GM23338 (cell line): ENCODE results near the gene TAF1A. TPM values are rescaled to one million over a fixed set of nuclear protein-coding genes. Genes with fewer than 3 reads are reported as not detected.

Source experiments
- ATAC-seq: fragments of 200-7000 bp; cut with Tn5 transposase; 3 replicates; pipeline ENCODE4 v1.9.1; 2020
- DNase-seq: peaks from one replicate; pipeline ENCODE4 v3.0.0-alpha.2; 2015; ENCODE audit warnings: low spot score
- H2AFZ ChIP-seq: fragments of 200-600 bp; sonication (generic); 2 replicates; pipeline ENCODE4 v1.8.0; 2016; ENCODE audit warnings: antibody characterized with exemption, mild to moderate bottlenecking, moderate library complexity
- H3F3A ChIP-seq: fragments of 200-600 bp; sonication (generic); replicated peaks from 2 replicates; pipeline ENCODE4 v1.8.0; 2017; ENCODE audit warnings: antibody characterized with exemption, mixed run types, low read depth
- H3K27ac ChIP-seq: fragments of 200-600 bp; sonication (generic); 2 replicates; pipeline ENCODE4 v1.6.1; 2016; ENCODE audit warnings: low read depth
- H3K27me3 ChIP-seq: fragments of 200-600 bp; sonication (generic); 2 replicates; pipeline ENCODE4 v1.8.0; 2016; ENCODE audit warnings: mild to moderate bottlenecking, mixed run types, moderate library complexity; ENCODE audit not compliant: insufficient read depth
- H3K36me3 ChIP-seq: fragments of 200-600 bp; sonication (generic); 2 replicates; pipeline ENCODE4 v1.8.0; 2016; ENCODE audit warnings: mild to moderate bottlenecking; ENCODE audit not compliant: insufficient read depth
- H3K4me1 ChIP-seq: fragments of 200-600 bp; sonication (generic); 2 replicates; pipeline ENCODE4 v1.8.0; 2016; ENCODE audit warnings: mild to moderate bottlenecking, moderate library complexity; ENCODE audit not compliant: insufficient read depth
- H3K4me2 ChIP-seq: fragments of 200-600 bp; sonication (generic); 2 replicates; pipeline ENCODE4 v1.7.1; 2017; ENCODE audit warnings: mixed run types
- H3K4me3 ChIP-seq: fragments of 200-600 bp; sonication (generic); 2 replicates; pipeline ENCODE4 v1.6.1; 2016; ENCODE audit warnings: mixed run types
- H3K79me2 ChIP-seq: fragments of 200-600 bp; sonication (generic); replicated peaks from 2 replicates; pipeline ENCODE4 v1.8.0; 2017; ENCODE audit warnings: mild to moderate bottlenecking; ENCODE audit not compliant: insufficient read depth
- H3K9me2 ChIP-seq: fragments of 200-600 bp; sonication (generic); 2 replicates; pipeline ENCODE4 v1.8.0; 2017; ENCODE audit not compliant: insufficient read depth
- H4K20me1 ChIP-seq: fragments of 200-600 bp; sonication (generic); replicated peaks from 2 replicates; pipeline ENCODE4 v1.8.0; 2017; ENCODE audit warnings: mild to moderate bottlenecking; ENCODE audit not compliant: insufficient read depth
- H3K27ac Mint-ChIP-seq: 2 replicates; pipeline ENCODE4 v1.8.0; 2020; ENCODE audit warnings: inconsistent platforms, mild to moderate bottlenecking, moderate library complexity, mixed read lengths
- H3K27me3 Mint-ChIP-seq: 3 replicates; pipeline ENCODE4 v1.8.0; 2022; ENCODE audit warnings: low read depth, mild to moderate bottlenecking, moderate library complexity, mixed read lengths, inconsistent platforms; ENCODE audit not compliant: insufficient read depth, poor library complexity
- H3K36me3 Mint-ChIP-seq: 3 replicates; pipeline ENCODE4 v1.8.0; 2021; ENCODE audit warnings: low read depth, mild to moderate bottlenecking, inconsistent platforms, moderate library complexity, mixed read lengths
- H3K4me1 Mint-ChIP-seq: 3 replicates; pipeline ENCODE4 v1.8.0; 2020; ENCODE audit warnings: mild to moderate bottlenecking, inconsistent platforms, mixed read lengths
- H3K4me3 Mint-ChIP-seq: 3 replicates; pipeline ENCODE4 v1.8.0; 2021; ENCODE audit warnings: moderate library complexity, mild to moderate bottlenecking, inconsistent platforms, mixed read lengths
- H3K9me3 Mint-ChIP-seq: 3 replicates; pipeline ENCODE4 v1.8.0; 2020; ENCODE audit warnings: moderate library complexity, mild to moderate bottlenecking, inconsistent platforms, mixed read lengths
- CREB1 ChIP-seq: fragments of 250-450 bp; sonication (Bioruptor Pico); IDR thresholded peaks from 2 replicates; pipeline ENCODE4 v1.5.0; 2020; ENCODE audit warnings: low read depth, mild to moderate bottlenecking, moderate library complexity
- EZH2 ChIP-seq: fragments of 200-600 bp; sonication (generic); IDR thresholded peaks from one replicate; pipeline ENCODE4 v1.8.0; 2017; ENCODE audit warnings: antibody characterized with exemption, mild to moderate bottlenecking, low read depth; ENCODE audit not compliant: unreplicated experiment
- polyA plus RNA-seq: library from polyadenylated mRNA; unstranded; fragments of >200 nt; fragmentation: Nextera tagmentation; extraction: Ambion mirVana; gene quantifications from 2 replicates; pipeline ENCODE4 v1.2.1, GENCODE V29; 2016
- total RNA-seq: library from RNA; depleted of rRNA; stranded (reverse); fragments of >200 nt; shearing (Covaris generic); gene quantifications from 2 replicates; pipeline ENCODE4 v1.2.3, GENCODE V29; 2014; rRNA removed

Gene TAF1A
- total and polyA plus RNA-seq, 2 experiments from 2014 or later = 5.5 to 13.3 TPM

DNA sequence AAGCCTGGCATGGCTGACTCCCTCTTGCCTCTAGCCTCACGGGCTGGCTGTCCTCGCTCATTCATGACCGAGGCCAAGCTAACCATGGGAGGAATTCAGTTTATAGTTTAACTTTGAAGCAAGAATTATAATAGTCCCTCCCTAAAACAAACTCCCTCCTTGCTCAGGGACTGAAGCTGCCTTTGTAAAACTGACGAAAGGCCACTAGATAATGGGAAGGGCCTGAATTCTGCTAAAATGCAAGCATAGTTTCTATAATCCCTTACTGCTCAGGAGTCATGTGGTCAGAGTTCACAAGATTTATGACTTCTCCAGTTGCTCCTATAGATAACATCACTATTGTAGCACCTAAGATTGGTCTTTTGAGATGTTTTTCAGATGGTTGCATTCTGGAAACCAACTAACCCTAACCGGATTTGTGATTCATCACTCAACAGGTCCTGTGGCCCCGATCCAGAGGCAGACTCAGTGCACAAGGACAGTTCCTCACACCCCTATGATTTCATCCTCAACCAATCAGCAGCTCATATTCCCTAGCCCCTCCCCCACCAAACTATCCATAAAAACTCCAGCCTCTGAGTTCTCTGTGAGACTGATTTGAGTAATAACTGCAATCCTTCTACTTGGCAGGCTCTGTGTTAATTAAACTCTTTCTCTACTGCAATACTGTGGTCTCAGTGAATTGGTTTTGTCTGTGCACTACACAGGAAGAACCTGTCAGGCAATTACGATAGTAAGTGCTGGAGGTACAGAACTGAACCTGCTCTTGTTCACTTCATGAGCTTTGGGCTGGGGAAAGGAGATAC, 68.2 kb downstream of the TAF1A start:
- Histone ChIP-seq H3K36me3 (no peaks in the 10 kb centered on the region), H3K4me1 (no peaks in the 10 kb centered on the region), H2AFZ (peak overlapping the region; percentile 63; the same call in 1 of the 2 replicates), H3K4me2 (no peak overlapping the region), H3K27me3 (no peaks in the 10 kb centered on the region), H3K79me2 (no peaks in the 10 kb centered on the region), H4K20me1 (no peaks in the 10 kb centered on the region), H3K4me3 (no peak overlapping the region), H3K27ac (no peak overlapping the region), H3F3A (no peaks in the 10 kb centered on the region), H3K9me2 (no peaks in the 10 kb centered on the region)
- ATAC-seq (no peak), DNase-seq (no peak)
- Mint-ChIP-seq H3K9me3 (no peaks in the 10 kb centered on the region), H3K27ac (no peak overlapping the region), H3K4me3 (no peak overlapping the region), H3K4me1 (no peaks in the 10 kb centered on the region), H3K27me3 (peaks cover 2% of the 10 kb centered on the region), H3K36me3 (no peaks in the 10 kb centered on the region)
- TF ChIP-seq EZH2 = no peak
- TF ChIP-seq CREB1 (CRISPR knock-in tag) = no peak

Other genes starting within 250 kb of the TAF1A start
- 0.52 TPM in 1 of 2 replicates, not detected in the other for gene HHIPL2, start 41.8 kb downstream of the TAF1A start, total RNA-seq
- not detected in 2 replicates for gene HHIPL2, start 41.8 kb downstream of the TAF1A start, polyA plus RNA-seq
- gene MIA3, start 28.2 kb upstream of the TAF1A start, total RNA-seq = 32.7 and 42.6 TPM in 2 replicates
- gene MIA3, start 28.2 kb upstream of the TAF1A start, polyA plus RNA-seq = 33.4 and 40.0 TPM in 2 replicates
- gene AIDA, start 122.6 kb upstream of the TAF1A start, total RNA-seq = 103 and 132 TPM in 2 replicates
- 49.5 and 51.1 TPM in 2 replicates for gene AIDA, start 122.6 kb upstream of the TAF1A start, polyA plus RNA-seq
- gene BROX, start 122.6 kb upstream of the TAF1A start, total RNA-seq = 32.3 and 32.9 TPM in 2 replicates
- 26.5 TPM in 2 replicates for gene BROX, start 122.6 kb upstream of the TAF1A start, polyA plus RNA-seq
- not detected in 2 replicates for gene FAM177B, start 147.3 kb upstream of the TAF1A start, total RNA-seq
- gene FAM177B, start 147.3 kb upstream of the TAF1A start, polyA plus RNA-seq = not detected in 2 replicates
- 3.1 and 4.4 TPM in 2 replicates for gene DISP1, start 225.1 kb upstream of the TAF1A start, total RNA-seq
- gene DISP1, start 225.1 kb upstream of the TAF1A start, polyA plus RNA-seq = 2.4 and 2.7 TPM in 2 replicates